ENCODE results near the gene MASP1. TPM values are rescaled to one million over a fixed set of nuclear protein-coding genes. Genes with fewer than 3 reads are reported as not detected.

The MASP1 gene
- total RNA-seq, 1 experiment from 2014 or later: not detected

GRCh38 chr3:187236962-187237361 lies 54.6 kb downstream of the MASP1 start (continued):
- TF ChIP-seq CEBPB (IDR thresholded peaks at IDR 0.05; ENCODE audit: low read depth) (no peak), TCF7L2 (IDR thresholded peaks at IDR 0.05; ENCODE audit: borderline replicate concordance, extremely low read depth, insufficient read depth, insufficient read length) (no peak), YY1 (IDR thresholded peaks at IDR 0.05; ENCODE audit: extremely low read depth, insufficient replicate concordance, low read depth, low read length) (no peak), ZNF274 (IDR thresholded peaks at IDR 0.05; ENCODE audit: low read depth, low read length) (no peak), CTCF (IDR thresholded peaks at IDR 0.05 in 2 of 3, conservative IDR thresholded peaks at IDR 0.05 in 1 of 3; ENCODE audit: borderline replicate concordance in 1 of 3, insufficient read depth in 1 of 3, low read depth in 2 of 3, low read length in 2 of 3) (no peak)

GRCh38 chr3:187230011-187230410 lies 61.5 kb downstream of the MASP1 start:
- Histone ChIP-seq H3K9me2 (ENCODE audit: insufficient read depth) (no peaks in the 10 kb centered on the region), H3K27me3 (ENCODE audit: insufficient read depth, low read length) (peaks cover 31% of the 10 kb centered on the region), H3K4me3 (replicated peaks in 1 of 2; ENCODE audit: low read depth in 1 of 2, low read length in 2 of 2) (no peak overlapping the region), H4K20me1 (ENCODE audit: insufficient read depth) (no peaks in the 10 kb centered on the region), H3K4me1 (ENCODE audit: control insufficient read depth in 1 of 2, insufficient read depth in 2 of 2, low read length in 2 of 2) (peaks cover 0 to 6% of the 10 kb centered on the region in 2 experiments; a peak in 2 of 4 replicates), H3K4me2 (ENCODE audit: low read length) (no peak overlapping the region), H3K9ac (ENCODE audit: low read length) (no peak overlapping the region), H3K79me2 (ENCODE audit: insufficient read depth, low read length) (no peaks in the 10 kb centered on the region), H3K27ac (ENCODE audit: low read depth, low read length) (no peak overlapping the region), H3K36me3 (ENCODE audit: control insufficient read depth in 1 of 2, insufficient read depth in 2 of 2, low read length in 2 of 2) (no peaks in the 10 kb centered on the region), H3K9me3 (ENCODE audit: control insufficient read depth in 1 of 2, insufficient read depth in 1 of 2, low read depth in 1 of 2, low read length in 2 of 2) (no peaks in the 10 kb centered on the region), H2AFZ (ENCODE audit: low read depth, low read length, poor library complexity, severe bottlenecking) (no peak overlapping the region)
- intact Hi-C loops (cut with micrococcal nuclease): no loop called here
- BruUV-seq (replicated peaks): no TSS peak
- ChIA-PET RAD21 (ENCODE audit: low non-redundant PET in 1 of 2, low total read pairs in 2 of 2, uncharacterized antibody in 2 of 2, unreplicated experiment in 2 of 2) (no interaction called here), CTCF (no interaction called here), POLR2A (no interaction called here)
- no peak for TF ChIP-seq CEBPB (IDR thresholded peaks at IDR 0.05; ENCODE audit: low read depth)
- TF ChIP-seq SIN3A (IDR thresholded peaks at IDR 0.05; ENCODE audit: low read depth): no peak
- no peak for TF ChIP-seq EZH2 (IDR thresholded peaks at IDR 0.05)
- no peak for TF ChIP-seq ZFX (IDR thresholded peaks at IDR 0.05)
- TF ChIP-seq YY1 (IDR thresholded peaks at IDR 0.05; ENCODE audit: extremely low read depth, insufficient replicate concordance, low read depth, low read length): no peak
- no peak for TF ChIP-seq POLR2A (IDR thresholded peaks at IDR 0.05; ENCODE audit: borderline replicate concordance, extremely low read depth, insufficient read depth, insufficient read length)
- TF ChIP-seq ELF1 (IDR thresholded peaks at IDR 0.05; ENCODE audit: borderline replicate concordance, low read depth): no peak
- TF ChIP-seq ATF3 (IDR thresholded peaks at IDR 0.05): no peak
- no peak for TF ChIP-seq SP1 (IDR thresholded peaks at IDR 0.05; ENCODE audit: low read depth)
- TF ChIP-seq REST (IDR thresholded peaks at IDR 0.05; ENCODE audit: low read depth): no peak
- TF ChIP-seq RAD21 (IDR thresholded peaks at IDR 0.05; ENCODE audit: low read depth): no peak
- no peak for TF ChIP-seq ZNF274 (IDR thresholded peaks at IDR 0.05; ENCODE audit: low read depth, low read length)
- no peak for TF ChIP-seq EZH2phosphoT487 (IDR thresholded peaks at IDR 0.05; ENCODE audit: borderline replicate concordance)
- DNase-seq (ENCODE audit: low read depth, low spot score) (no peak), ATAC-seq (no peak)
